ENCODE data around the gene AGFG2.

- no peak for TF ChIP-seq CTCF (IDR thresholded peaks at IDR 0.05)
- TF ChIP-seq POLR2A (IDR thresholded peaks at IDR 0.05): no peak
Observed at GRCh38 chr7:100515072-100515532, 23.9 kb upstream of the AGFG2 start.

All from adrenal gland (tissue), 5 donors.